HG03457 (cell line): ENCODE data around the gene ABR.

Experiments used
- ATAC-seq: cut with Tn5 transposase; IDR thresholded peaks from one replicate; pipeline ENCODE4 v1.9.1; 2021; ENCODE audit warnings: moderate number of reproducible peaks; ENCODE audit not compliant: unreplicated experiment

Gene ABR

DNA sequence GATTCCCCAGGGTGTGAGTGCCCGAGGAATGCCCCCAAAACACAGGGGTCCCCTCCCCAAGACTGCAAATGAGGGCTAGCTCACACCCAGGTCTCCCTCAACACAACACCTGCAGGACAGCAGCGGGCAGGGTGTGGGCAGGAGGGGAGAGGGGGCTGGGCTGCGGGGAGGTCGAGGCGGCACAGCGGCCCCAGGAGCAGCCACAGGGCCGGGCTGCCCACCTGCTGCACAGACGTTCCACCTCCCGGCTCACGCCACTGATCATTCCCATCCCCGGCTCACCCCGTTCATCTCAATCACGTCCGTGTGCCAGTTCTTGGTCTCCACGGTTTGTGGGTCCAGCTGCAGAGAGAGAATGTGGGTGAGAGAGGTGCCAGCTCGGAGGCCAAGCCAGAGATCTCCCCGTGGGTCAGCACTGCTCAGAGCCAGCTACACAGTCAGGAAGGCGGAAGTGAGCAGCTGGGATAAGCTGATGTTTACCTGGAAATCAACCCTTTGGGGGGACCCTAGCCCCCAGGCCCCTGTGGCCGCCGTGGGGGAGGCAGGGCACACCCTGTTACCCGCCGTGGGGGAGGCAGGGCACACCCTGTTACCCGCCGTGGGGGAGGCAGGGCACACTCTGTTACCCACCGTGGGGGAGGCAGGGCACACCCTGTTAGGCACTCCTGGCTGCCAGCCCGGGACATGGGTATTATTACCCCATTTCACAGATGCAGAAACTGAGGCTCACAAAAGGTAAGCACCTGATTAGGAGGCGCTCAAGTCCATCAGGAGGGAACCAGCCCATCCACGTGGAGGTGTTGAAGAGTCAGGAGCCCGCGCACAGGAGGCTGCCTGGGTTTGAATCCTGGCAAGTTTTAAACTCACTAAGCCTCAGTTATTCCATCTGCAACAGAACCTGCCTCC is 166.7 kb downstream of the ABR start:
- ATAC-seq = no peak

DNA sequence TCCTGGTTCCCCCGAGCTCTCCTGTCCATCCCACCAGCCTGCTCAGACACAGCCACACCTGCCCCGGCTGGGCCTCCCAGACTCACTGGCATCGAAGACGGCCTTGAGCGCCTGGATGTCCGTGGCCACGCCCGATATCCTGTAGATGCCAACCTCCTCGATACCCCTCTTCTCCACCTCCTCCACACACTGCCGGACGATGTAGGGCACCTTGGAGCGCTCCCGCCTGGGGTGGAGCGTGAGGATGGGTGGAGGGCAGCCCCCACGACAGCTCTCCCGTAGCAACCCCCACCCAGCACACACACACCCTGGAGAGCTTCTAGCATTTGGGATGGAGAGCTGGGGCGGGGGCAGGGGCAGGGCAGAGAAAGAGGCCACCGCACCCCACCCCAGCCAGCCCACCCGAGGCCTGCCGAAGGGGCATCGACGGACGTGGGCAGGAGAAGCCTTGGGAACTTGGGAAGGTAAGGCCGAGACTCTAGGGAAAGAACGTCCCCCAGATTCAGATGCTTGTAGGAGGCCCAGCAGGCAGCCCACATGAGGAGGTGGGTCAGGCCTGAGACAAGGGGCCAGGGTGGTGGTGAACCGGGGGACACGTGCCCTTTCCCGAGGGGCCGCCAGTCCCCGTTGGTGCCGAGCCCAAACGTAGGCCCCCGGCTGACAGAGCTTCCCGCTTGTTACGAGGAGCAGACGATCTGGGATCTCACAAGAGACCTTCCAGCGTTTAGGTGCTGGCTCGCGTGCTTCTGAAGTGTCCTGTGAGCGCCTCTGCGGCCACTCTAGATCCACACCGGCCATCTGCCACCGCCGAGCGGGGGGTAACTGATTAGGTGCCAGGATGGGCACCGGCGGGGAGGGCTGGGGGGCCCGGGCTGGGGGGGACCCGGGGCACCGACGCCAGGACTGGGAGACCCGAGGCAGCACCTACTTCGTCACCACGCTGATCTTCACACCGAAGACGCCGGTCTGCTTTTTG is 167.7 kb downstream of the ABR start:
- no peak for ATAC-seq

DNA sequence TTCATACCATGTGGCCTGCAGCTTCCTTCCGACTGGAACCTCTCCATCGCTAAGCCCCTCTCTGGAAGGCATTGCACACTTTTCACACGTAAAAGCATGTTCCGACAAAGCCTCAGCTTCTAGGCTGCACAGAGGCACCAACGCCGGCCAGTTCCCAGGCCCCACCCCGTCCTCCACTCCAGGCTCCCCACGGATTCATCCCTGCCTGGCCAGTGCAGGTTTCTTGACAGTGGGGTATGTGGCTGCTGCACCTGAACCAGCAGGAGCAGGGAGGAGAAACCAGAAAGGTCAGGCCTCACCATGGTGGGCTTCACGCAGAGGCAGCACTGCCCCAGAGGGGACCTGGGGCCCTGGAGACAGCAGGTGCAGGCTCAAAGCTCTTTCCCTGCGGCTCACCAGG is 168.6 kb downstream of the ABR start:
- ATAC-seq = no peak

DNA sequence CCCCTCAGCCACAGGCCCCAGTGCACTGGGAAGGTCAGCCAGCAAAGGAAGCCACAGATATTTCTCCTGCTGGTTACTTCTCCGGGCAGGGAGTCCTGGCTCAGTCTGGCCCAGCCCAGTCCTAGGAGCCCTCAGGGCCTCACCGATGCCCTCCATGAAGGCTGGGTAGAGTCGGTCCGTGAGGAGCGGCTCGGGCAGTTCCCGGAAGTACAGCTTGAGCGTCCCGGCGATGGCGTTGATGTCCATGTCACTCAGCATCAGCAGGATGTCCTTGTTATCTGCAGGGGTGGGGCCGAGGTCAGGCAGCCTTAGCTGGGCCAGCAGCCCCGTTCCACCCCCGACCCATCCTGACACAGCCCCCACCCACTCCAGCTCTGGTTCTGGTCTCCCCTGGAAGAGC is 169.2 kb downstream of the ABR start:
- no peak for ATAC-seq

DNA sequence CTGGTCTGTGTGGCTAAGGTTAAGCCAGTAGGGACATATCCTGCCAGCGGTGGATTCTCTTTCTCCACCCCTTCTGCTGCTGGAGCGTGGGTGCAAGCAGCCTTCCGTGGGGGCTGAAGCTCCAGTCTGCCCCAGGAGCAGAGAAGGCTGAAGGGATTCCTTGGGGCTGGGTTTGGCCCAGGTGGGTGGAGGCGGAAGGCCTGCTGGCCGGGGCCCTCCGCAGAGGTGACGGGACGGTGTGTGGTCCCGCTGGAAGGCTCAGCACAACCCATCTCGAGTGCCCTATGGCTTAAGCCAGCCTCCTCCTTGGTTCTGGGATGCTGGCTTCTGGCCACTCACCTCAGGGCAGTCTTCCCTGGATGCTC is 169.7 kb downstream of the ABR start:
- ATAC-seq = no peak

DNA sequence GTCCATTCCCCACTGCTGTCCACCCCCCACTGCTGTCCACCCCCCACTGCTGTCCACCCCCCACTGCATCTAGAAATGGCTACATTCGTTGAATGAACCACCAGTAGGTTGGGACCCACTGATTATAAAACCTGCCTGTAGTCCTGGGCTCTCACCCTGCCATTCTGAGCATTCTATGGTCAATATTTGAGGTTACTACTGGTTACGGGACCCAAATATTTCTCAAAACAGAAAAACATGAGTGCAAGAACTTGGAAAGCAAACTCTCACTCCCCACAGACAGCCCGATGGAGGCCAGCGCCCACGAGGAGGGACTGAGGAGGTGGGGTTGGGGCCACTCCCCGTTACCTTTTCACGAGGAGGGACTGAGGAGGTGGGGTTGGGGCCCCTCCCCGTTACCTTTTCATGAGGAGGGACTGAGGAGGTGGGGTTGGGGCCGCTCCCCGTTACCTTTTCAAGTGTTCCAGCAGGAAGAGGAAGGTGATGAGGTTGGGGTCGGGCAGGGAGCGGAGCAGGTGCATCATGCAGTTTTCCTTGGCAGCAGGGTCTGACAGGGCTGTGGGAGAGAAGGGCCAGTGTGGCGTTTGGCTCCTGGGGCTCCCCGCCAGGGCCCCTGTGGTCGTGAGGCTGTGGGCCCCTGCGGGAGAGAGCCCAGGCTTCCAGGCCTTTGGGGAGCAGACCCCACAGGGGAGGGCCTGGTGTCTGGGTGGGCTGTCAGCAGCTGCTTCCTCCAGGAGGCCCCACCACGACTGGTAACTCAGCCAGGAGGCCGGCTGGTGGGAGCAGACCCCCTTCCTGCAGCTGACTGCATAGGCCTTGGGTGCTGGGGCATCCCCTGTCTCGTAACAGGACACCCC is 170.3 kb downstream of the ABR start:
- ATAC-seq = no peak

DNA sequence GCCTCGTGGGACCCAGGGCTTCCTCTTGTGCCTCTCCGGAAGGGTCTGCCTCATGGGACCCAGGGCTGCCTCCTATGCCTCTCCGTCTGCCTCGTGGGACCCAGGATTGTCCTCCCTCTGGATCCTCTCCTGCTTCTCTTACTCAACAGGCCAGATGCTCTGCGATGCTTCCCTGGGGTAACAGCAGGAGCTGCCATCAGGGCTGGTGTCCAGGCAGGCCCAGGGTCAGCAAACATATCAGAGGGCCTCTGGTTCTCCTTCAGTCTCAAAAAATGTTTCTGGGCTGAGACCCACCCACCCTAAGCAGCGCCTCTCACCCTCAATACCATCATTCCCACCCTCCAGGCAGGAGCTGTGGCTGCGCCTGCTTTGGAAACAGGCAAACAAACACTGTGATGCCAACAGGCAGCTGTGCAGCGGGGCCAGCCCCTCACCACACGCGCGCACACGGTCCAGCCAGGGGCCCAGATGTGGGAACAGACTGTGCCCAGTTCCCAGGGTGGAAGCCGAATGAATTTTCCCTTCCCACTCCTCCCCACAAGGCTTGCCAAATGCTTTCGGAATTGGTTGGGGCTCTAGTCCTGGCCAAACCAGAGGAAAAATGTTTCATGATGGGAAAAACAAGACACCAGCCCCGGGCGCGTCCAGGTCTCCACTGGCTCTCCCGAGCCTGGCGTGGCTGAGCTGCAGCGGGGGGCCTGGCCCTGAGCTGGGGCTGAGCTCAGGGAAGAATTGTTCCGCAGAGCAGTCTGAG is 171.6 kb downstream of the ABR start:
- no peak for ATAC-seq

DNA sequence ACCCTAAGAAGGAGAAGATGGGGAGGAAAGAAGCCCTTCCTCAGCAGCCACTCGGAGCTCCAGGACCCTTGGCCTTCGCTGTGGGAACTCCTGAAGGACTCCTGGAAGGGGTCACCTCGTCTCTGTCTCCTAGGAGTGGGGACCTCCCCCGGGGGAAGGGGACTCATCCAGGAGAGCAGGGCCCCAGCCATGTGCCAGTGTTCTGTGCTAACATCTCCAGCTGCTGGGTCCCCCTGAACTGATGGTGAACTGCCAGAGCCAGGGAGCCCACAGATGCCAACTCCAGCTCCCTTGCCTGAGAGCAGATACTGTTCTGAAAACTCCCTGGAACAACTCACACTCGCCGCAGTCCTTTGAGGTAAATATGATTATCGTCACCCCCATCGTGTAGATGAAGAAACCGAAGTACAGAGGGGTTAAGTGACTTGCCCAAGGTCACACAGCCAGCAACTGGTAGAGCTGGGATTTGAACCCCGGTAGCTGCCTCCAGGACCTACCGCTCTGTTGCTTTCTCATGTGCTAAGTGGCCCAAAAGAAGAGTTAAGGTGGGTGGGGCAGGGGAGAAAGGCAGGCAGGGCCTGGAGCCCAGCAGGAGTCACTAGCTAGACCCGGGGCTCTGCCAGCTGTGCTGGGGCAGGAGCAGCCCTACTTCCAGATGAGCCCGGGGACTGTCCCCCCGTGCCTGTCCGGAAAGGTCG is 172.3 kb downstream of the ABR start:
- no peak for ATAC-seq

DNA sequence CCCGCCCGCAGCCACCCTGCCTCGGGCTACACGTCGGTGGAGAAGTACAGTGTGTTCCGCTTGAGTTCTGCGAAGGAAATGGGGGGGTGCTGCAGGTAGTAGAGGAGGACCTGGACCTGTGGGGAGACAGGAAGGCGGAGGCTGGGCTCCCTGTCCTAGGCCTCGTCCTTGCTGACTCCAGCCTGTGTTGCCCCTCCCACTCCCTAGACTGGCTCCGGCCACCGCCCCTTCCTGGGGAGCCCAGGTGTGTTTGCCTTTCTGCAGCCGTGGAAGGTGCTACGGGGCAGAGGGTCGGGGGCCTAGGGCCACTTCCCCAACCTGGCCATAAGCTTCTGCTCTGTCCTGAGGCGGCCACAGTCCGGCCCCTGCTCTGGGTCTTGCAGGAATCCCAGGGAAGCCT is 173.7 kb downstream of the ABR start:
- ATAC-seq = no peak

DNA sequence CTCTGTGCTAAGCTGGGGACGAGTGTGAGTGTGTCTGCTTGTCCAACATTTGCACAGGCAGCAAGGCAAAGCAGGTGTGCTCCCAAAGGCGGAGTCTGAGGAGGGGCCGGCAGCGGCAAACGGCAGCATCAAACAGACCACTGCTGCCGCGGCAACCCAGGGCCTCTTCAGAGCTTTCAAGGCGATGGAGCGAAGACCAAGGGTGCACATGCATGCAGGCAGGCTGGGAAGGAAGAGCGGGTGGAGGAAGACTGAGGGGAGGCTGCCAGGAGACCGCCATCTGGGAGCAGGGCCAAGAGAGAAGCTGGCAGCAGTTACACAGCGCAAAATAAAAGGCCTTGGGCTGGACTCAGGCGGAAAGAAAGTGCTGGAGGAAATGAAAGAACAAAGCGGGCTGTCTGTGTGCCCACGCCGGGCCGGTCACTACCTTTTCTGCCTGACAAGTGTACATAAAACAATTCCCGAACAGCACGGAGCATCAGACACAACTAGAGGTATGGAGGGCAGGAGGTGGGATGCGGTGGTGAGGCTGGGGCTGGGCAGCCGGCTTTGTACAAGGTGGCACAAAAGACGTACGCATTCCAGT is 174.3 kb downstream of the ABR start:
- ATAC-seq = no peak

DNA sequence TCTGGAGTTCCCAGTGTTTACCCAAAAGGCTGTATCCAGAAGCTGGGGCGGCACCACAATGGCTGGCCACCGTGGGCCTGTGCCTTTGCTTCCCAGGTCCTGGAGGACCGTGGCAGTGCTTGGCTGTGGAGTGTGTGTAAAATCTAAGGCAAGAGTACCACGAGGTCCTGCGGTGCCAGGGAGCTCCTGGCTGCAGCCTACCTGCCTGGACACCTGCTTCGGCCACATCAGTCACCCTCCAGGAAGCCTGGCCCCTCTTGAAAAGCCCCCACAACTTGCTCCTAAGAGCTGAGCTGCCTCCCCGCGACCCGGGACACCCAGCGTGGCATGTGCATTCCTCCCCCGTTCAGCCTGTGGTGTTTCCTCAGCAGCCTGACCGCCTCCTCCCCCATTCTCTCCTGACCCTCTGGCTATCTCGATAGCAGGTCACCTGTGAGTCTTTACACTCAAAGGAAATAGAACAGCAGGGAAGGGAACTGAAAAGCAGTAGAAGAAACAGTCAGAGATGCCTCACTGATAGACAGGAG is 174.9 kb downstream of the ABR start:
- no peak for ATAC-seq

DNA sequence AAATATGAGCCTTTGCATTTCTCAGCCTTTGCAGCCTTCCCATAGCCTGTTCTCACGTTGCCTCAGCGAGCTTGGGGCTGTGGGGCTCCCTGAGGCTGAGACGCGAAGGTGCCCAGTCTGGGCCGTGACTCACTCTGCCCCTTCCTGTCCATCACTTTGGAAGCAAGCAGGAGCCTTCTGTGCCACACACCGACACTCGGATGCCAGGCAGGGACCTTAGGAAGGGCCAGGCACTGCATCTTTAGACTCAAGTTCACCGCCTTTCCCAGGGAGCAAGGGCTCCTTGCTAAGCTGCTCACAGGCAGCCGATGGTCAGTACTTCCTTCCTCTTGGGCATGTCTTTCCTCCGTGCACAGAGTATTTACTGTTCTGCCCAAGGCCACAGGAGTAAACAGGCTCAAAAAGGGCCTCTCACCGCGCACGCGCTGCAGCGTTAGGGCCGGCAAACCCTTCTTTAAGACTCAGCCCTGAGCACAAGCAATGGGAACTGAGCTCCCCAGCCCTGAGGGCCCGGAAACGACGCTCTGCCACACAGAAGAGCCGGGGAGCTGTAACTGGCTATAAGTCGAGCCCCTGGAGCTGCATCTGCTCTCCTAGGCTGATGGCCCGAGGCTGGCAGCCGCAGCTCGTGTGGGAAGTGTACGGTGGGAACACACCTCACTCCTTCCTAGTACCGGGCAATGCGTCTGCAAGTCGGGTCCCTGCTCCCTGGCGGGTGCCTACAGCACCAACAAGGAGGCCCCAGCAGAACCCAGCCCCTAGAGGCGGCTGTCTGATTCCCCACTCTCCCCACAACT is 175.6 kb downstream of the ABR start:
- ATAC-seq = no peak

DNA sequence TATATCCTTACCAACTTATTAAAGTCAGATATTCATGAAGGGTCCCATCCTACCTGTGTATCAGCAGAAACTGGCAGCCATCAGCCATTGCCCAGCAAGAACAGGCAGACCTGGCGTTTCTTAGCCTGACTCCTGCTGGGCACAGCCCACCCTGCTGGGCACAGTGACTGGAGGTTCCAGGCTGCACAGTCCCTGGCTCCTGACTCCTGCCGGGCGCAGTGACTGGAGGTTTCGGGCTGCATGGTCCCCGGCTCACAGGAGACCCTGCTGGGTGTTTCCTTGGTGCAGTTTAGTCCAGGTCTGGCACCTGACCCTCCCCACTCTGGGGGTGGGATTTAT is 176.2 kb downstream of the ABR start:
- no peak for ATAC-seq

DNA sequence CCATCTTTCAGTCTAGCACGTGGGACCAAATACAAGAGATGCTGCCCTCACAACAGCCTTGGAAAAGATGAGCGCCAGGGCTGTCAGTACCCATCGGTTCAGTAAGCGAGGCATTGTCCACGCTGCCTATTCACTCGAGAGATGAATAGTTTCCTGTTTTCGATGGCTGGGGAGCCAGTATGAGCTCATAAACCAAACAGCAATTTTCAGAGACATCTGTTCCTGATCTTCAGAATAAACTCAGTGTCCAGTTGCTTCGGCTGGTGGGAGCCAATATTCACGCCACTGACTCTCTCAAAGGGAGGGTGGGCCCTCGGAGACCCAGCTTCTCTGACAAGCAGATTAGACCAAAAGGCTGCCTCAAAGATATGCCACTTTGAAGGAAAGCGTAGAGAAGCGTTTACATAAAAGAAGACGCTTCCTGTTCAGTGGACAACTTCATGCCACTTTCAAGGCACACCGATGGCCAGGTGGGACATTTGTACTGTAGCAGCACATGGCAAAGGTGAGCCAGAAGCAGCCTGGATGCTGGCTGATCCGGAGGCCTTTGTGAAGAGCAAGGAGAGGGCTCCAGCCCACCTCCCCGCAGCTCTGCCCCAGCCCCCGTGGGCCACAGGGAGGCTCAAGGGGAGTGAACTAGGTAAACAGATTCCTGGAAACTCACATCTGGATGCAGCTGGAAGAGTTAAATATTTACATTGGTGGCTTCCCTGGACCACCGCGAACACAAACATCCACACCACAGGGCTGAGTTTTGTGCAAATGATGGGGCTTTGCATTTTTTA is 176.8 kb downstream of the ABR start:
- no peak for ATAC-seq

DNA sequence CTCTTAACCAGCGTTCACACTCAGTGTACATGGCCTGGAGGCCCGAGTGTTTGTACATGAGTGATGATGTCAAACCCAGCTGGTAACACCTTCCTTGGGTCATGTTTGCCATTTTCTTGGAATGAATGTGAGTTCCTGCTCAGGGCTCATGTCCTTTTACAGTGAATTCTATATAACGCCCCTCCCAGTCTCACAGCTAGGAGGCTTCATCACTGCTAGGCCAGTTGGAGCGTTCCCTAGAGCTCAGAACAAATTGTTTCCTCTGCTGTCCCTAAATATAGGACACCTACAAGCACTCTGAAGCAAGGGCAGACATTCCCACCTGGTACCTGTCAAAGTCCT is 177.4 kb downstream of the ABR start:
- ATAC-seq = no peak

DNA sequence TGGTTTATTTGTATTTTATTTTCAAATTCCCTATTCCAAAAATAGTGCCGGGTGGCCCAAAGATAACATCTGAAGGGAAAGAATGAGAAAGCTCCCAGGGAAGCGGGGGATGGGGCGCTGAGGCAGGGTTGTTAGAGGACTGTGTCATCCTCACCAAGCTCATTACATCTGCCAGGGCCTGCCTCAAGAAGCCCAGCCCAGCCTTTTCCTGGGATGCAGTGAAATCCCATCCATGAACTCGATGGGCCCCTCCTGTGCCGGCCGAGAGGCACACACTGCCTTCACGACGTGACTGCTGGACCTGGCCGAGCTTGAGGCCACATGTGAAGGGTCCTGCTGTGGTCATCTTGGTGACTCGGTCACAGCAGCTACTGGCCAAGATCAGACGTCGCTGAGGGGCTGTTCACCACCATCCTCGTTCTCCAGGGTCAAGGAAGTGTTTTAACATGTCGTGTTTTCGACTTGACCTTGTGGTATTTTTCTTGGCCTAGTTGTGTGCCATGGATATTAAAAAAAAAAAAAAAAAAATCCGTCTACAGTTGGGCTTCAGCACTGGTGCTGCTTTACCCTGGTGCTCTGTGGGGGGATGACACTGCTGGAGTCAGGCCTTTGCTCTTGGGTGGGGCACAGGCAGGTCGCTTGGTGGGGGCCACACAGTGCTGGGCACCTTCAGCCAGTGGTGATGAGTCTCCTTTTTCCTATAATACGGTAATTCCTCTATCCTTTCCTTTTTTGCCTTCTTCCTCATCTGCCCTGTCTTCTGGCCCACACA is 178.0 kb downstream of the ABR start:
- no peak for ATAC-seq
